Chondrocyte (in vitro differentiated cells): ENCODE results near the gene SEC11A. TPM values are rescaled to one million over a fixed set of nuclear protein-coding genes. Genes with fewer than 3 reads are reported as not detected.

Experiments
- DNase-seq: peaks from one replicate; pipeline ENCODE4 v3.0.0; 2021; ENCODE audit warnings: mixed read lengths, low spot score
- H3K27ac Mint-ChIP-seq: one replicate; pipeline ENCODE4 v1.8.0; 2021; ENCODE audit warnings: mild to moderate bottlenecking, moderate library complexity, mixed read lengths; ENCODE audit not compliant: unreplicated experiment
- H3K27me3 Mint-ChIP-seq: 2 replicates; pipeline ENCODE4 v1.8.0; 2021; ENCODE audit warnings: low read depth, mixed read lengths
- H3K36me3 Mint-ChIP-seq: 2 replicates; pipeline ENCODE4 v1.8.0; 2021; ENCODE audit warnings: low read depth, mixed read lengths
- H3K4me1 Mint-ChIP-seq: 2 replicates; pipeline ENCODE4 v1.8.0; 2021; ENCODE audit warnings: low read depth, mild to moderate bottlenecking, mixed read lengths
- H3K4me3 Mint-ChIP-seq: one replicate; pipeline ENCODE4 v1.8.0; 2021; ENCODE audit warnings: mild to moderate bottlenecking, moderate library complexity, mixed read lengths; ENCODE audit not compliant: unreplicated experiment
- H3K9me3 Mint-ChIP-seq: 2 replicates; pipeline ENCODE4 v1.8.0; 2021; ENCODE audit warnings: low read depth, mixed read lengths
- total RNA-seq: library from RNA; stranded (reverse); gene quantifications from 3 replicates; pipeline ENCODE4 v1.2.1, GENCODE V29; 2021
- TF ChIP-seq, protein P1 (sequence below): fragments of 200-600 bp; sonication (generic); IDR thresholded peaks from 2 replicates; pipeline ENCODE4 v1.5.0; 2021; ENCODE audit warnings: antibody characterized with exemption, mild to moderate bottlenecking, moderate library complexity

The SEC11A gene
- total RNA-seq, 1 donor from 2014 or later = 195 TPM

DNA sequence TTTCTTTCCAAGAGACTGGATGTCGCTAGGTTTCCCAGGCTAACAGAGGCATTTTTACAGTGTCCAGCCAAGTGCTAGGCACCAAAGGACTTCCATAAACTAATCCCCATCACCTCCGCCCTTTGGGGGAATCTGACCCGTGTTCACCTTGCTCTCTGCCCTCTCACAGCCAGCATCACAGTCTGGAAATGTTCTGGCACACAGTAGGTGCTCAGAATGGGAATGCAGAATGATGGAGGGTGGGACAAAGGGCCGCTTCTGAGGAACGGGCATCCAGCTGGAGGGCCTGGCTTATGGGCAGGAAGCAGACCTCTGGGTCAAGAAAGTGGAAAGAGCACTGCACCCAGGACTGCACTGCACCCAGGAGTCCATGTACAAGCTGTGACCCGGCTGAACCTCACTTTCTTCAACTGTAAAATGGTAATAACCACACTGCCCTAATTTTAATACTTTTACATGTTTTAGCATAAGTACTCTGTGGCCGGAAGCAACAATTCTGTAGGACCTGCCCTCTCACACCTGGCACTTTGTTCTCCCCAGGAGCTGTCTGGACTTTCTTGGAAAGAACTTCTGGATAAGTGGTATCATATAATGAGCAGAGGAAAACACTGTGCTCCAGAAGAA lies 57.0 kb downstream of the SEC11A start:
- DNase-seq = no peak
- Mint-ChIP-seq H3K9me3 (no peaks in the 10 kb centered on the region), H3K27ac (peak overlapping the region; percentile 85), H3K4me1 (peaks cover 24% of the 10 kb centered on the region), H3K4me3 (peak overlapping the region; percentile 70), H3K27me3 (no peaks in the 10 kb centered on the region), H3K36me3 (peaks cover 1% of the 10 kb centered on the region)
- TF ChIP-seq, protein P1, sequence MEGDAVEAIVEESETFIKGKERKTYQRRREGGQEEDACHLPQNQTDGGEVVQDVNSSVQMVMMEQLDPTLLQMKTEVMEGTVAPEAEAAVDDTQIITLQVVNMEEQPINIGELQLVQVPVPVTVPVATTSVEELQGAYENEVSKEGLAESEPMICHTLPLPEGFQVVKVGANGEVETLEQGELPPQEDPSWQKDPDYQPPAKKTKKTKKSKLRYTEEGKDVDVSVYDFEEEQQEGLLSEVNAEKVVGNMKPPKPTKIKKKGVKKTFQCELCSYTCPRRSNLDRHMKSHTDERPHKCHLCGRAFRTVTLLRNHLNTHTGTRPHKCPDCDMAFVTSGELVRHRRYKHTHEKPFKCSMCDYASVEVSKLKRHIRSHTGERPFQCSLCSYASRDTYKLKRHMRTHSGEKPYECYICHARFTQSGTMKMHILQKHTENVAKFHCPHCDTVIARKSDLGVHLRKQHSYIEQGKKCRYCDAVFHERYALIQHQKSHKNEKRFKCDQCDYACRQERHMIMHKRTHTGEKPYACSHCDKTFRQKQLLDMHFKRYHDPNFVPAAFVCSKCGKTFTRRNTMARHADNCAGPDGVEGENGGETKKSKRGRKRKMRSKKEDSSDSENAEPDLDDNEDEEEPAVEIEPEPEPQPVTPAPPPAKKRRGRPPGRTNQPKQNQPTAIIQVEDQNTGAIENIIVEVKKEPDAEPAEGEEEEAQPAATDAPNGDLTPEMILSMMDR = no peak

GRCh38 chr15:84658080-84658787 lies 57.7 kb downstream of the SEC11A start, which contains the start of gene NMB:
TSS of gene NMB (minus strand) at chr15:84658199. CDS start at chr15:84658152, 47 bp downstream.
- Mint-ChIP-seq H3K27ac (peak within 1 kb of the TSS; percentile 85), H3K4me3 (peak within 1 kb of the TSS; percentile 70), H3K4me1 (peaks cover 30% of the 10 kb centered on the region), H3K27me3 (no peaks in the 10 kb centered on the region), H3K36me3 (peaks cover 1% of the 10 kb centered on the region), H3K9me3 (no peaks in the 10 kb centered on the region)
- no peak for DNase-seq
- TF ChIP-seq, protein P1 = peak; percentile 86

GRCh38 chr15:84657748-84658079 lies 58.2 kb downstream of the SEC11A start:
- TF ChIP-seq, protein P1 = no peak
- Mint-ChIP-seq H3K4me3 (peak overlapping the region; percentile 67), H3K27ac (no peak overlapping the region), H3K4me1 (peaks cover 32% of the 10 kb centered on the region), H3K36me3 (peaks cover 1% of the 10 kb centered on the region), H3K27me3 (no peaks in the 10 kb centered on the region), H3K9me3 (no peaks in the 10 kb centered on the region)
- DNase-seq = no peak

DNA sequence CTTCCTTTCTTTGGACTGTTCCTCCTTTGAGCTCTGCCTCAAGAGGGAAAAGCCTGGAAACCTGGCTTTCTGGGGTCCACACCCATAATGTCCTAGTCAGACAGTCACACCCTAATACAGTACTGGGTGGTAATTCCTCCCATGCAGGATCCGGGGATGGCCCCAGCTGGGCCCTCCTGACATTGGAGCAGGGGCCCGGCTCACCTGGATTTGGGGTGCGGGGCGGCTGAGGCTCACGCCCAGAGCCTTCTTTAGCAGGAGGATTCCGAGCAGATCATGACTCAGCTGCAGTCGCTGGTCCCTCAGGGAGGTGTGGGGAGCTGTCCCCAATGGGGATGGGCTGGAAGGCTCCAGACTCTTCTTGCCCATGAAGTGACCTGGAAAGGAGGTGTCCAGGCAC lies 59.0 kb downstream of the SEC11A start:
- peaks cover 4% of the 10 kb centered on the region for H3K36me3 Mint-ChIP-seq

More for the DNA sequence above, 59.0 kb downstream of the SEC11A start:
- TF ChIP-seq, protein P1 = no peak
- peak overlapping the region; percentile 67 for H3K4me3 Mint-ChIP-seq
- no peaks in the 10 kb centered on the region for H3K9me3 Mint-ChIP-seq
- peaks cover 37% of the 10 kb centered on the region for H3K4me1 Mint-ChIP-seq
- no peaks in the 10 kb centered on the region for H3K27me3 Mint-ChIP-seq
- no peak overlapping the region for H3K27ac Mint-ChIP-seq
- DNase-seq = no peak
